NCI-H1092 treated with DMSO at 0.1 percent for 48 hours (cell line): ENCODE measurements around the gene NLRP6.
"Not testable (repeated sequence)": the region's sequence is repeated elsewhere in the genome, so short reads cannot be mapped to it uniquely, and the experiment has no call there.

Experiments
- DNase-seq: peaks from one replicate; lab custom pipeline; 2025; lab: John Stamatoyannopoulos, UW

Gene NLRP6

GRCh38 chr11:256952-257737 is 21.1 kb upstream of the NLRP6 start:
- no peak for DNase-seq

GRCh38 chr11:257766-258493 is 20.3 kb upstream of the NLRP6 start:
- DNase-seq: no peak

GRCh38 chr11:259413-259812 is 18.8 kb upstream of the NLRP6 start:
- DNase-seq: no peak

GRCh38 chr11:261624-262023 is 16.6 kb upstream of the NLRP6 start:
- DNase-seq: no peak

GRCh38 chr11:266676-267439 is 11.3 kb upstream of the NLRP6 start:
- no peak for DNase-seq

GRCh38 chr11:267491-267994 is 10.7 kb upstream of the NLRP6 start:
- no peak for DNase-seq

GRCh38 chr11:268716-269145 is 9.5 kb upstream of the NLRP6 start:
- not testable (repeated sequence) for DNase-seq

- no peak for DNase-seq
Observed at GRCh38 chr11:269146-269890, 8.9 kb upstream of the NLRP6 start.

GRCh38 chr11:270451-271318 is 7.5 kb upstream of the NLRP6 start:
- no peak for DNase-seq

GRCh38 chr11:271319-271715 is 6.9 kb upstream of the NLRP6 start:
- no peak for DNase-seq

GRCh38 chr11:272195-272930 is 5.8 kb upstream of the NLRP6 start:
- DNase-seq: no peak

- DNase-seq: no peak
Observed at GRCh38 chr11:272931-273198, 5.3 kb upstream of the NLRP6 start.

- DNase-seq: no peak
Observed at GRCh38 chr11:276219-276618, 2.0 kb upstream of the NLRP6 start.

- DNase-seq: no peak
Observed at GRCh38 chr11:279040-279965, 1.1 kb downstream of the NLRP6 start.

GRCh38 chr11:279966-280705 is 1.9 kb downstream of the NLRP6 start:
- DNase-seq: no peak

GRCh38 chr11:280706-281485 is 2.7 kb downstream of the NLRP6 start:
- no peak for DNase-seq

GRCh38 chr11:281486-282161 is 3.4 kb downstream of the NLRP6 start:
- no peak for DNase-seq
